Neural progenitor cell (in vitro differentiated cells): ENCODE measurements around the gene ZNF142.

Experiments
- CTCF ChIP-seq: fragments of 200-600 bp; sonication (generic); IDR thresholded peaks from 2 replicates; pipeline ENCODE4 v1.5.1; 2017; ENCODE audit warnings: antibody characterized with exemption, mild to moderate bottlenecking
- EZH2 ChIP-seq: fragments of 200-600 bp; sonication (generic); IDR thresholded peaks from 2 replicates; pipeline ENCODE4 v1.6.1; 2017; ENCODE audit warnings: antibody characterized with exemption, mild to moderate bottlenecking, moderate library complexity
- EZH2phosphoT487 ChIP-seq: fragments of 200-600 bp; sonication (generic); IDR thresholded peaks from 2 replicates; pipeline ENCODE4 v1.6.1; 2017; ENCODE audit warnings: antibody characterized with exemption

- TF ChIP-seq CTCF, result no peak
- no peak for TF ChIP-seq EZH2
- no peak for TF ChIP-seq EZH2phosphoT487
Measured at GRCh38 chr2:218643751-218644310, 15.6 kb downstream of the ZNF142 start.
